SK-N-SH treated with all-trans-retinoic acid at 6 μM for 48 hours (cell line): ENCODE results near the gene CD63.
A peak's percentile ranks its signal among the peaks of the same experiment; 100 is the strongest.

Experiments
- ATAC-seq: fragments of 200-7000 bp; cut with Tn5 transposase; 3 replicates; pipeline ENCODE4 v1.9.1; 2020; ENCODE audit warnings: mild to moderate bottlenecking, moderate library complexity
- ARNTL ChIP-seq: fragments of 450-650 bp; formaldehyde crosslinking; IDR thresholded peaks from 2 replicates; pipeline ENCODE4 v1.5.0; 2020; ENCODE audit warnings: low read depth, mild to moderate bottlenecking, moderate library complexity, borderline replicate concordance
- BACH2 ChIP-seq: fragments of 250-450 bp; sonication (Bioruptor Pico); IDR thresholded peaks from 2 replicates; pipeline ENCODE4 v1.9.0; 2021; ENCODE audit warnings: mild to moderate bottlenecking, borderline replicate concordance
- CSDC2 ChIP-seq: fragments of 250-450 bp; sonication (Bioruptor Pico); IDR thresholded peaks from 2 replicates; pipeline ENCODE4 v1.5.0; 2020; ENCODE audit warnings: mild to moderate bottlenecking, moderate library complexity
- ESRRG ChIP-seq: fragments of 250-450 bp; sonication (Bioruptor Pico); IDR thresholded peaks from 2 replicates; pipeline ENCODE4 v1.6.1; 2021; ENCODE audit warnings: mild to moderate bottlenecking
- GLIS3 ChIP-seq: fragments of 250-450 bp; sonication (Bioruptor Pico); IDR thresholded peaks from 2 replicates; pipeline ENCODE4 v1.5.0; 2020; ENCODE audit warnings: mild to moderate bottlenecking, moderate library complexity
- ISL1 ChIP-seq: fragments of 250-450 bp; sonication (Bioruptor Pico); IDR thresholded peaks from 2 replicates; pipeline ENCODE4 v2.1.2; 2022; ENCODE audit warnings: mild to moderate bottlenecking, moderate library complexity
- OSR1 ChIP-seq: fragments of 250-450 bp; sonication (Bioruptor Pico); IDR thresholded peaks from 2 replicates; pipeline ENCODE4 v1.8.0; 2022; ENCODE audit warnings: moderate library complexity, mild to moderate bottlenecking, inconsistent platforms
- PATZ1 ChIP-seq: fragments of 250-450 bp; sonication (Bioruptor Pico); IDR thresholded peaks from 2 replicates; pipeline ENCODE4 v1.8.0; 2020; ENCODE audit warnings: mild to moderate bottlenecking, moderate library complexity, borderline replicate concordance
- PPARA ChIP-seq: fragments of 250-450 bp; sonication (Bioruptor Pico); IDR thresholded peaks from 2 replicates; pipeline ENCODE4 v1.5.0; 2020; ENCODE audit warnings: mild to moderate bottlenecking, borderline replicate concordance
- RARB ChIP-seq: fragments of 250-450 bp; sonication (Bioruptor Pico); IDR thresholded peaks from 2 replicates; pipeline ENCODE4 v1.8.0; 2021; ENCODE audit warnings: mild to moderate bottlenecking, moderate library complexity
- SNAI2 ChIP-seq: fragments of 250-450 bp; sonication (Bioruptor Pico); IDR thresholded peaks from 2 replicates; pipeline ENCODE4 v1.5.0; 2020; ENCODE audit warnings: mild to moderate bottlenecking, moderate library complexity
- TOX ChIP-seq: fragments of 250-450 bp; sonication (Bioruptor Pico); IDR thresholded peaks from 2 replicates; pipeline ENCODE4 v1.8.0; 2021; ENCODE audit warnings: mild to moderate bottlenecking, moderate library complexity, borderline replicate concordance
- TSHZ2 ChIP-seq: fragments of 250-450 bp; sonication (Bioruptor Pico); IDR thresholded peaks from 2 replicates; pipeline ENCODE4 v1.5.0; 2020; ENCODE audit warnings: mild to moderate bottlenecking, moderate library complexity
- ZC3H10 ChIP-seq: fragments of 250-450 bp; sonication (Bioruptor Pico); IDR thresholded peaks from 2 replicates; pipeline ENCODE4 v1.5.1; 2021; ENCODE audit warnings: mild to moderate bottlenecking, moderate library complexity
- ZFP3 ChIP-seq: fragments of 250-450 bp; sonication (Bioruptor Pico); IDR thresholded peaks from 2 replicates; pipeline ENCODE4 v1.5.0; 2020; ENCODE audit warnings: mild to moderate bottlenecking, moderate library complexity
- ZFP30 ChIP-seq: fragments of 450-650 bp; formaldehyde crosslinking; IDR thresholded peaks from 2 replicates; pipeline ENCODE4 v1.5.0; 2022; ENCODE audit warnings: mild to moderate bottlenecking, moderate library complexity
- ZNF565 ChIP-seq: fragments of 450-650 bp; formaldehyde crosslinking; conservative IDR thresholded peaks from 2 replicates; pipeline ENCODE4 v1.5.0; 2020; ENCODE audit warnings: low read depth, mild to moderate bottlenecking, moderate library complexity
- ZNF70 ChIP-seq: fragments of 450-650 bp; formaldehyde crosslinking; IDR thresholded peaks from 2 replicates; pipeline ENCODE4 v1.5.0; 2020; ENCODE audit warnings: mild to moderate bottlenecking, moderate library complexity
- ZNF8 ChIP-seq: fragments of 450-650 bp; formaldehyde crosslinking; IDR thresholded peaks from 2 replicates; pipeline ENCODE4 v1.5.0; 2020; ENCODE audit warnings: mild to moderate bottlenecking, moderate library complexity
- TF ChIP-seq, protein P1 (sequence below): fragments of 250-450 bp; sonication (Bioruptor Pico); IDR thresholded peaks from 2 replicates; pipeline ENCODE4 v1.5.1; 2020; ENCODE audit warnings: low read depth, mild to moderate bottlenecking, moderate library complexity

CD63 gene

GRCh38 chr12:55702861-55703260 is 25.9 kb downstream of the CD63 start:
- no peak for ATAC-seq
- TF ChIP-seq ZNF70 (CRISPR knock-in tag), result no peak
- TF ChIP-seq, all 23 proteins: peak for 0

- peak; percentile 9; the same call in 1 of the 3 replicates for ATAC-seq
- no peak for TF ChIP-seq ZFP30
- no peak for TF ChIP-seq ESRRG
- TF ChIP-seq CSDC2 (CRISPR knock-in tag), result no peak
- no peak for TF ChIP-seq ZNF8 (CRISPR knock-in tag)
- TF ChIP-seq RARB, result no peak
- TF ChIP-seq SNAI2 (CRISPR knock-in tag), result no peak
- no peak for TF ChIP-seq PATZ1 (CRISPR knock-in tag)
- TF ChIP-seq, protein P1, sequence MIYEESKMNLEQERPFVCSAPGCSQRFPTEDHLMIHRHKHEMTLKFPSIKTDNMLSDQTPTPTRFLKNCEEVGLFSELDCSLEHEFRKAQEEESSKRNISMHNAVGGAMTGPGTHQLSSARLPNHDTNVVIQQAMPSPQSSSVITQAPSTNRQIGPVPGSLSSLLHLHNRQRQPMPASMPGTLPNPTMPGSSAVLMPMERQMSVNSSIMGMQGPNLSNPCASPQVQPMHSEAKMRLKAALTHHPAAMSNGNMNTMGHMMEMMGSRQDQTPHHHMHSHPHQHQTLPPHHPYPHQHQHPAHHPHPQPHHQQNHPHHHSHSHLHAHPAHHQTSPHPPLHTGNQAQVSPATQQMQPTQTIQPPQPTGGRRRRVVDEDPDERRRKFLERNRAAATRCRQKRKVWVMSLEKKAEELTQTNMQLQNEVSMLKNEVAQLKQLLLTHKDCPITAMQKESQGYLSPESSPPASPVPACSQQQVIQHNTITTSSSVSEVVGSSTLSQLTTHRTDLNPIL, result no peak
These were observed 28.4 kb downstream of the CD63 start for GRCh38 chr12:55700255-55701018.

DNA sequence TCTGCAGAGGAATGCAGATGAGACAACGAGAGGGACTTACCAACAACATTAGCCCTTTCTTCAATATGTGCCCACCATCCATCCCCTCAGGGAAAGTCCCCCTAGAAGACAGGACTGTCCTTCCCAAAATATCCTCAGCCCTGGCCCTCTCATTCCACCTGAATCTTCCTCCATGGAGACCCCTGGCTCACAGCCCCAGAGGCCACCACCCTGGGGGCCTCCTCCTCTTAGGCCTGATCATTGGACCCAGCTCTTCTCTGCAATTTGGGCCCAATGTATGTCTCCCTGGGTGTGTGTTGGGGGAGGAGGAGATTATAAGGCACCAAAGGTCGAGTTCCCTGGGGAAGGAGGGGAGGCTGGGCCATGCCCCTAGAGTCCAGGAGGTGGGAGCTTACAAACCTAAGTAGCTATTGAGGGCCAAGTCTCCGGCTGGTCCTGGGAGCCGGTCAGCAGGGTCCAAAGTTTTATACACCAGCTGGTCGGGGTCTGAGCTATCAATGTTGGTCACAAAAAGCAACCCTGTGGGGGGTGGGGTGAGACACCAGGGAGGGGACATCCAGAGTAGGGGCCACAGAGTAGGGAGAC is 29.2 kb downstream of the CD63 start:
- TF ChIP-seq ISL1 (CRISPR knock-in tag), result no peak
- no peak for TF ChIP-seq SNAI2 (CRISPR knock-in tag)
- TF ChIP-seq BACH2 (CRISPR knock-in tag), result no peak
- no peak for TF ChIP-seq PATZ1 (CRISPR knock-in tag)
- no peak for TF ChIP-seq ZNF70 (CRISPR knock-in tag)
- no peak for TF ChIP-seq ZFP30
- TF ChIP-seq ZC3H10 (CRISPR knock-in tag), result no peak
- TF ChIP-seq ZNF565 (CRISPR knock-in tag), result no peak
- TF ChIP-seq ESRRG, result no peak
- TF ChIP-seq TOX (CRISPR knock-in tag), result no peak
- no peak for TF ChIP-seq TSHZ2 (CRISPR knock-in tag)
- TF ChIP-seq RARB, result no peak
- no peak for ATAC-seq

DNA sequence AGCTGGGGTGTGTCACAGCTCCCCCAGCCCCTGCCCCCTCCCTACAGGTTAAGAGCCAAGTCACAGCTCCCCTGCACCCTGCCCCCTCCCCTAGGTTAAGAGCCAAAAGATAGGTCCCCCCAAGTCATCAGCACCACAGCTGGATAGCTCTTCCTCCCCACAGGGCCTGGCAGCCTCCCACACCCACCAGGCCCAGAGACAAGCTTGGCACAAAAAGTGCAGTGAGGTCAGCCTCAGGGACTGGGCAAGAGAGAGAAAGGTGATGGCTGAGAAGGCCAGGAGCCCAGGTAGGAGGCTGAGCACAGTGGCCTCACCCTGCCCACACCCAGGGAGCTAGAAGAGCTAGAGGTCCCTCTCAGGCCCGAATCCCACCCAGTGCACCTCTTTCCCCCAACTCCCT is 29.8 kb downstream of the CD63 start:
- no peak for ATAC-seq
- TF ChIP-seq BACH2 (CRISPR knock-in tag), result no peak
- TF ChIP-seq ZFP3, result no peak
- TF ChIP-seq GLIS3 (CRISPR knock-in tag), result no peak
- no peak for TF ChIP-seq PATZ1 (CRISPR knock-in tag)
- no peak for TF ChIP-seq ZNF8 (CRISPR knock-in tag)
- TF ChIP-seq ZNF565 (CRISPR knock-in tag), result no peak
- TF ChIP-seq SNAI2 (CRISPR knock-in tag), result no peak
- no peak for TF ChIP-seq PPARA (CRISPR knock-in tag)
- TF ChIP-seq ZC3H10 (CRISPR knock-in tag), result no peak
- TF ChIP-seq OSR1 (CRISPR knock-in tag), result no peak
- TF ChIP-seq ISL1 (CRISPR knock-in tag), result no peak
- TF ChIP-seq TSHZ2 (CRISPR knock-in tag), result no peak
- no peak for TF ChIP-seq CSDC2 (CRISPR knock-in tag)
- TF ChIP-seq ARNTL (CRISPR knock-in tag), result no peak
- no peak for TF ChIP-seq ESRRG
- TF ChIP-seq ZNF70 (CRISPR knock-in tag), result no peak
- no peak for TF ChIP-seq RARB
- no peak for TF ChIP-seq ZFP30
